SK-N-SH (cell line): ENCODE data around the gene SDF2L1.

ENCODE experiments used
- CTCF ChIP-seq: fragments of 200-600 bp; sonication (generic); IDR thresholded peaks from 2 replicates; pipeline ENCODE4 v1.6.1; 2017; ENCODE audit warnings: antibody characterized with exemption, mild to moderate bottlenecking, moderate library complexity
- FOXM1 ChIP-seq: IDR thresholded peaks from 2 replicates; pipeline ENCODE4 v1.4.0; 2012; ENCODE audit warnings: low read depth, mild to moderate bottlenecking
- JUND ChIP-seq: IDR thresholded peaks from 2 replicates; pipeline ENCODE4 v1.4.0; 2012
- NRF1 ChIP-seq: IDR thresholded peaks from 2 replicates; pipeline ENCODE4 v1.6.1; 2012; ENCODE audit warnings: low read depth, mild to moderate bottlenecking, low read length
- PBX3 ChIP-seq: IDR thresholded peaks from 2 replicates; pipeline ENCODE4; 2012
- POLR2AphosphoS5 ChIP-seq: IDR thresholded peaks from 2 replicates; pipeline ENCODE4 v1.6.1; 2012; ENCODE audit warnings: low read depth, low read length
- RAD21 ChIP-seq: IDR thresholded peaks from 2 replicates; pipeline ENCODE4 v1.6.1; 2012; ENCODE audit warnings: mild to moderate bottlenecking, low read length
- RCOR1 ChIP-seq: fragments of 150-350 bp; IDR thresholded peaks from 2 replicates; pipeline ENCODE4 v1.6.1; 2017; ENCODE audit warnings: antibody characterized with exemption, low read length
- SMC3 ChIP-seq: IDR thresholded peaks from 2 replicates; pipeline ENCODE4 v1.6.1; 2012; ENCODE audit warnings: low read depth, low read length, improper control_type of control experiment
- TAF1 ChIP-seq: IDR thresholded peaks from 2 replicates; pipeline ENCODE4 v1.6.1; 2012; ENCODE audit warnings: low read depth, mild to moderate bottlenecking, low read length, moderate library complexity, borderline replicate concordance
- TCF12 ChIP-seq: IDR thresholded peaks from 2 replicates; pipeline ENCODE4 v1.4.0; 2012
- YY1 ChIP-seq: IDR thresholded peaks from 2 replicates; pipeline ENCODE4 v1.4.0; 2012; ENCODE audit warnings: low read depth, mild to moderate bottlenecking
- ZBTB33 ChIP-seq: IDR thresholded peaks from 2 replicates; pipeline ENCODE4 v1.4.0; 2012; ENCODE audit warnings: low read depth, borderline replicate concordance

DNA sequence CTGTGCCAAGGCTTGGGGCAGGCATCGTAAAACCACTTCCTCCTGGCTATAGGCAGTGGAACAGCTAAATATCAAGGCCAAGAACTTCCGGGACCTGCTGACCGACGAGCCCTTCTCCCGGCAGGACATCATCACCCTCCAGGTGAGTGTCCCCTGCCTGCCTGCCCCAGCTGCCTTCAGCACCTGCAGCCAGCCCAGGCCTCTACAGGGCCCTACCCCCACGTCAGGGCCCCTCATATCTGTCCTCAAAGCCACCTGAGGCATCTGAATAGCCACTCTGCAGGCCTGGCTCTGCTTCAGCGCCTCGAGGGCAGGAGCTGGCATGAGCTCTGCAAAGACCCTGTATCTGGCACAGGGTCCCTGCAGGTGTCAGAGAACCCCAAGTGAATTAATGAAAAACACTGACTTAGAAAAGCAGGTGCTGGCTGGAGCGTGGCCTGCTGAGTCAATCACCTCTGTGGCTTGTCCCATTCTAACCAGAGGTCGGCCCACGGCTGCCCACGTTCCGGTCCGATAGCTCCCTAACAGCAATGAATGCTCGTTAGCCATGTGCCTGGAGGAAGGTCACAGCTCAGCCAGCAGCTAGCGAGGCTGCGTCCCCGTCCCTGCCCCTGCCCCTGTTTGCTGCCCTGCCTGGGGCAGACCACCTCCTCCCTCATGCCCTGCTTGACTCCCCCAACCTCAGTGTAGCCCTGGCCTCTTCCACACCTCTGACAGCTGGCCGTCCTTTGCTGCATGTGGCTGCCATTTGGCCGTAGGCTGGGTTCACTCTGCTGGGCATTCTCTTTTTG, 40.5 kb downstream of the SDF2L1 start:
- TF ChIP-seq CTCF = no peak
- no peak for TF ChIP-seq TAF1
- no peak for TF ChIP-seq NRF1
- no peak for TF ChIP-seq RAD21
- no peak for TF ChIP-seq RCOR1
- no peak for TF ChIP-seq JUND
- TF ChIP-seq POLR2AphosphoS5 = no peak
- TF ChIP-seq YY1 = no peak
- TF ChIP-seq ZBTB33 = no peak
- no peak for TF ChIP-seq TCF12
- TF ChIP-seq SMC3 = no peak
- TF ChIP-seq PBX3 = no peak
- TF ChIP-seq FOXM1 = no peak
